ENCODE data around the gene SLX4.
"Not testable (repeated sequence)": the region's sequence is repeated elsewhere in the genome, so short reads cannot be mapped to it uniquely, and the experiment has no call there.

Gene SLX4

GRCh38 chr16:3611146-3611975, at the start of gene SLX4:
TSS of gene SLX4 (minus strand) at chr16:3611606. CDS start at chr16:3608964, 2,642 bp downstream.
- peak; percentile 90 to 91 for DNase-seq

- no peak for DNase-seq
These were observed 47.8 kb upstream of the SLX4 start for GRCh38 chr16:3659251-3659650.

GRCh38 chr16:3656491-3657468, 45.4 kb upstream of the SLX4 start:
- DNase-seq, result no peak

- not testable (repeated sequence) for DNase-seq
These were observed 44.7 kb upstream of the SLX4 start for GRCh38 chr16:3656160-3656490.

GRCh38 chr16:3655396-3656159, 44.2 kb upstream of the SLX4 start:
- DNase-seq, result no peak

GRCh38 chr16:3655030-3655395, 43.6 kb upstream of the SLX4 start:
- no peak for DNase-seq

GRCh38 chr16:3654249-3654991, 43.0 kb upstream of the SLX4 start, which contains the start of gene DNASE1:
TSS of gene DNASE1 (plus strand) at chr16:3654691. CDS start at chr16:3655374, 683 bp downstream.
- DNase-seq, result peak; percentile 24 to 46

- no peak for DNase-seq
These were observed 41.2 kb upstream of the SLX4 start for GRCh38 chr16:3652373-3653195.

- DNase-seq, result no peak
These were observed 40.3 kb upstream of the SLX4 start for GRCh38 chr16:3651461-3652372.

GRCh38 chr16:3650631-3651265, 39.3 kb upstream of the SLX4 start:
- no peak for DNase-seq

GRCh38 chr16:3646348-3646920, 35.0 kb upstream of the SLX4 start:
- no peak for DNase-seq

- no peak for DNase-seq
These were observed 34.3 kb upstream of the SLX4 start for GRCh38 chr16:3645504-3646347.

- DNase-seq, result no peak
These were observed 33.7 kb upstream of the SLX4 start for GRCh38 chr16:3645108-3645503.

GRCh38 chr16:3643095-3643730, 31.8 kb upstream of the SLX4 start:
- no peak for DNase-seq

GRCh38 chr16:3642397-3643094, 31.1 kb upstream of the SLX4 start:
- no peak for DNase-seq

- no peak for DNase-seq
These were observed 30.5 kb upstream of the SLX4 start for GRCh38 chr16:3641801-3642396.
